Endothelial cell of umbilical vein (primary cell): ENCODE data around the gene CHST11. TPM values are rescaled to one million over a fixed set of nuclear protein-coding genes. Genes with fewer than 3 reads are reported as not detected.
A peak's percentile ranks its signal among the peaks of the same experiment; 100 is the strongest.

ENCODE experiments used
- BruUV-seq: library from RNA; stranded (reverse); fragments of 400-500 nt; replicated peaks from 2 replicates; lab custom pipeline; 2021; lab: Mats Ljungman, UMichigan
- CTCF ChIA-PET: fragments of 300-600, 350-600 bp; sonication (Branson Sonifier 250); formaldehyde crosslinking; loops from one replicate; lab custom pipeline; 2021; ENCODE audit warnings: antibody characterized with exemption, inconsistent platforms; lab: Charles Lee
- POLR2A ChIA-PET: fragments of 300-600, 350-600 bp; sonication (Branson Sonifier 250); formaldehyde crosslinking; loops from one replicate; lab custom pipeline; 2021; ENCODE audit warnings: antibody characterized with exemption, inconsistent platforms; lab: Charles Lee
- DNase-seq: peaks from one replicate; pipeline ENCODE4 v3.0.0-alpha.2; 2011; ENCODE audit warnings: low read depth, low spot score
- FAIRE-seq: peaks from 2 replicates; lab custom pipeline; 2011; peaks lifted over from hg19 to GRCh38; lab: Jason Lieb, UNC
- H2AFZ ChIP-seq: 2 replicates; pipeline ENCODE4 v1.6.0; 2012; ENCODE audit warnings: low read depth, low read length, control low read depth, inconsistent platforms
- H3K27ac ChIP-seq: 2 replicates; pipeline ENCODE4 v1.5.1; 2011; ENCODE audit warnings: low read depth, mild to moderate bottlenecking, control low read depth, low read length, moderate library complexity; ENCODE audit not compliant: insufficient read depth
- H3K27me3 ChIP-seq, 2 experiments: 2 replicates each; pipeline versions ENCODE4 v1.6.0 to v1.6.1; 2011; ENCODE audit warnings: low read length in 2 of 2, mixed read lengths in 1 of 2; ENCODE audit not compliant: control insufficient read depth in 2 of 2, insufficient read depth in 2 of 2
- H3K36me3 ChIP-seq, 2 experiments: 2 replicates in 1 of 2; 3 replicates in 1 of 2; pipeline ENCODE4 v1.5.1; 2011; ENCODE audit warnings: low read length in 2 of 2, mild to moderate bottlenecking in 1 of 2, moderate library complexity in 1 of 2; ENCODE audit not compliant: control insufficient read depth in 2 of 2, insufficient read depth in 2 of 2; ENCODE audit errors: extremely low read depth in 1 of 2
- H3K4me1 ChIP-seq: 3 replicates; pipeline ENCODE4 v1.5.1; 2011; ENCODE audit warnings: mild to moderate bottlenecking, low read length; ENCODE audit not compliant: control insufficient read depth, insufficient read depth; ENCODE audit errors: extremely low read depth
- H3K4me2 ChIP-seq: 2 replicates; pipeline ENCODE4 v1.6.1; 2011; ENCODE audit warnings: low read length, control low read depth, mixed read lengths; ENCODE audit not compliant: insufficient read depth
- H3K4me3 ChIP-seq, 3 experiments: fragments of 200-600 bp in 1 of 3; sonication (generic), shearing (Covaris generic) in 1 of 3; replicated peaks in 1 of 3; 2 replicates each; pipeline ENCODE4 v1.5.1; 2011 to 2016; ENCODE audit warnings: control low read depth in 3 of 3, low read length in 3 of 3, mild to moderate bottlenecking in 2 of 3, inconsistent platforms in 1 of 3, low read depth in 1 of 3, moderate library complexity in 1 of 3; ENCODE audit not compliant: insufficient read depth in 1 of 3
- H3K79me2 ChIP-seq: 2 replicates; pipeline ENCODE4 v1.6.0; 2012; ENCODE audit warnings: low read length, inconsistent platforms; ENCODE audit not compliant: control insufficient read depth, insufficient read depth
- H3K9ac ChIP-seq: replicated peaks from 2 replicates; pipeline ENCODE3; 2011; ENCODE audit warnings: low read length, control low read depth; ENCODE audit not compliant: insufficient read depth; ENCODE audit errors: extremely low read depth
- H3K9me1 ChIP-seq: replicated peaks from 3 replicates; pipeline ENCODE4 v1.6.0; 2011; ENCODE audit warnings: mild to moderate bottlenecking, low read length; ENCODE audit not compliant: control insufficient read depth, insufficient read depth; ENCODE audit errors: extremely low read depth
- H3K9me3 ChIP-seq: replicated peaks from 2 replicates; pipeline ENCODE4 v1.5.1; 2012; ENCODE audit warnings: low read length, inconsistent platforms; ENCODE audit not compliant: control insufficient read depth, insufficient read depth
- H4K20me1 ChIP-seq: replicated peaks from 2 replicates; pipeline ENCODE3; 2011; ENCODE audit warnings: mild to moderate bottlenecking, low read length; ENCODE audit not compliant: control insufficient read depth, insufficient read depth; ENCODE audit errors: extremely low read depth
- EZH2 ChIP-seq: IDR thresholded peaks from 2 replicates; pipeline ENCODE4 v1.6.1; 2012; ENCODE audit warnings: borderline replicate concordance, low read depth, mild to moderate bottlenecking, moderate library complexity, low read length, inconsistent platforms; ENCODE audit not compliant: severe bottlenecking
- FOS ChIP-seq: IDR thresholded peaks from 2 replicates; pipeline ENCODE4 v1.6.1; 2011; ENCODE audit warnings: mild to moderate bottlenecking, low read length, moderate library complexity, borderline replicate concordance; ENCODE audit not compliant: insufficient read depth
- GATA2 ChIP-seq: IDR thresholded peaks from 2 replicates; pipeline ENCODE4 v1.7.0; 2011; ENCODE audit warnings: low read depth, mild to moderate bottlenecking, moderate library complexity, mixed read lengths, low read length; ENCODE audit not compliant: insufficient read length, insufficient read depth
- JUN ChIP-seq: IDR thresholded peaks from 2 replicates; pipeline ENCODE4 v1.6.1; 2011; ENCODE audit warnings: borderline replicate concordance, low read depth; ENCODE audit not compliant: insufficient read length, insufficient read depth
- MYC ChIP-seq: IDR thresholded peaks from one replicate; pipeline ENCODE4 v1.6.1; 2011; ENCODE audit warnings: mild to moderate bottlenecking, low read depth, low read length
- POLR2A ChIP-seq: IDR thresholded peaks from 2 replicates; pipeline ENCODE4 v1.6.1; 2012; ENCODE audit warnings: low read depth, mild to moderate bottlenecking, control low read depth, low read length
- POLR2AphosphoS5 ChIP-seq: IDR thresholded peaks from 2 replicates; pipeline ENCODE4 v1.6.1; 2012; ENCODE audit warnings: low read depth, mild to moderate bottlenecking, control low read depth, low read length, moderate library complexity; ENCODE audit not compliant: insufficient read depth
- dilution Hi-C: fragments of 300-500 bp; cut with MboI; formaldehyde crosslinking; loops from one replicate; pipeline ENCODE4 v1.15.0; 2019; ENCODE audit warnings: low sequenced_read_pairs; ENCODE audit not compliant: extremely low pct_ligation_motif_present
- intact Hi-C: fragments of 100-400 bp; cut with micrococcal nuclease; formaldehyde crosslinking; loops from one replicate; pipeline ENCODE4 v1.10.0; 2022
- polyA plus RNA-seq, 4 experiments: library from polyadenylated mRNA; depleted of rRNA in 3 of 4; stranded (reverse) in 3 of 4; unstranded in 1 of 4; fragments of >200 nt; gene quantifications; 2 replicates each; pipeline versions ENCODE4 v1.2.1 to v1.2.3, GENCODE V29; 2011 to 2012; ENCODE audit warnings: missing spikeins in 1 of 4
- total RNA-seq: library from RNA; stranded (reverse); gene quantifications from 2 replicates; pipeline ENCODE4 v1.2.3, GENCODE V29; 2021
- TF ChIP-seq, protein P1 (sequence below): IDR thresholded peaks from 2 replicates; pipeline ENCODE4 v1.6.1; 2011; ENCODE audit not compliant: insufficient read depth, insufficient read length
- TF ChIP-seq, protein P2 (sequence below), 2 donors: IDR thresholded peaks; 1 replicate in 1 of 2; 2 replicates in 1 of 2; pipeline ENCODE4 v1.5.1; 2011; ENCODE audit warnings: low read length in 2 of 2, mild to moderate bottlenecking in 2 of 2, moderate library complexity in 2 of 2, control low read depth in 1 of 2, inconsistent platforms in 1 of 2, low read depth in 1 of 2; ENCODE audit not compliant: insufficient read depth in 1 of 2; ENCODE audit errors: extremely low read depth in 1 of 2

CHST11 gene
- total and polyA plus RNA-seq, 2 donors (not counting 3 experiments of a cell fraction or from before 2014, with no cell fraction given): 19.7 to 20.9 TPM

DNA sequence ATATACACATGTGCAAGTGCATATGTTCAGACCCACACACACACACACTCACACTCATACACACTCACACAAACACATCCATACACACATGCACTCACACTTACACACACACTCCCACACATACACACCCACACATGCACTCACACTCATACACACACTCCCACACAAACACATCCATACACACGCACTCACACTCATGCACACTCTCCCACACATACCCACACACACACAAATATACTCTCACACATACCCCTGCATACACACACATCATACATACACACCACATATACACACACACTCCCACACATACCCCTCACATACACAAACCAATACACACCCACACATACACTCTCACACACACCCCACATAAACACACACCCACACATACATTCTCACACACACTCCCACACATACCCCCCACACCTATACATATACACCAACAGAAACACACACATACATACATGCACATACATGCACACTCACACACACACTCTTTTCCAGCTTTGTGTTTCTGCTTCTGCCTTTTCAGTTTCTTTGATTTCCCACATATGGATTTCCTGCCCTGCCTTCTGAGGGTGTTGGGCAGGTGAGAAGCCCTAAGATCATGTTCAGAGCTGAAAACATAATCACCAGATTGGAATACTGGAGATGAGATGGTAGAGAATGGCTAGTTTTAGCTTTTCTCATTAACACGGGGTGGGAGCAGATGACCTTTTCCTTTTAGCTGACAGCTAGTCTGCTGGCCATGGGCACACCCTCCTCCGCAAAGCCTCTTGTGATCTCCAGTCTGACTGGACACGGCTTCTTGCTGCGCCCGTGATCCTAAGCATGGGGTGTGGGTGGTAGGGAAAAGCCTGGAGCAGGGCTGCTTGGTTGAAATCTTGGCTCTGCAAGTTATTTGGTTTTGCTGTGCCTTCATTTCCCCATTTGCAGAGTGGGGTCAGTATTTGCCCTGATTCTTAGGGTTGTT lies 214.0 kb downstream of the CHST11 start:
- FAIRE-seq: peak; percentile 21

More for the DNA sequence above, 214.0 kb downstream of the CHST11 start:
- POLR2A ChIA-PET: no interaction called here
- Histone ChIP-seq H4K20me1 (no peaks in the 10 kb centered on the region), H3K27ac (peak overlapping the region; percentile 18), H3K27me3 (no peaks in the 10 kb centered on the region), H3K9ac (no peak overlapping the region), H2AFZ (no peak overlapping the region), H3K4me1 (peaks cover 19% of the 10 kb centered on the region), H3K36me3 (no peaks in the 10 kb centered on the region), H3K4me2 (no peak overlapping the region), H3K9me1 (no peaks in the 10 kb centered on the region), H3K4me3 (no peak overlapping the region), H3K79me2 (peaks cover 3% of the 10 kb centered on the region), H3K9me3 (no peaks in the 10 kb centered on the region)
- dilution Hi-C loops: no loop called here
- TF ChIP-seq POLR2AphosphoS5 (no peak), JUN (no peak), GATA2 (no peak), POLR2A (no peak), FOS (no peak), MYC (no peak), EZH2 (no peak)
- TF ChIP-seq, protein P1, sequence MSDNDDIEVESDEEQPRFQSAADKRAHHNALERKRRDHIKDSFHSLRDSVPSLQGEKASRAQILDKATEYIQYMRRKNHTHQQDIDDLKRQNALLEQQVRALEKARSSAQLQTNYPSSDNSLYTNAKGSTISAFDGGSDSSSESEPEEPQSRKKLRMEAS: no peak
- TF ChIP-seq, protein P2, sequence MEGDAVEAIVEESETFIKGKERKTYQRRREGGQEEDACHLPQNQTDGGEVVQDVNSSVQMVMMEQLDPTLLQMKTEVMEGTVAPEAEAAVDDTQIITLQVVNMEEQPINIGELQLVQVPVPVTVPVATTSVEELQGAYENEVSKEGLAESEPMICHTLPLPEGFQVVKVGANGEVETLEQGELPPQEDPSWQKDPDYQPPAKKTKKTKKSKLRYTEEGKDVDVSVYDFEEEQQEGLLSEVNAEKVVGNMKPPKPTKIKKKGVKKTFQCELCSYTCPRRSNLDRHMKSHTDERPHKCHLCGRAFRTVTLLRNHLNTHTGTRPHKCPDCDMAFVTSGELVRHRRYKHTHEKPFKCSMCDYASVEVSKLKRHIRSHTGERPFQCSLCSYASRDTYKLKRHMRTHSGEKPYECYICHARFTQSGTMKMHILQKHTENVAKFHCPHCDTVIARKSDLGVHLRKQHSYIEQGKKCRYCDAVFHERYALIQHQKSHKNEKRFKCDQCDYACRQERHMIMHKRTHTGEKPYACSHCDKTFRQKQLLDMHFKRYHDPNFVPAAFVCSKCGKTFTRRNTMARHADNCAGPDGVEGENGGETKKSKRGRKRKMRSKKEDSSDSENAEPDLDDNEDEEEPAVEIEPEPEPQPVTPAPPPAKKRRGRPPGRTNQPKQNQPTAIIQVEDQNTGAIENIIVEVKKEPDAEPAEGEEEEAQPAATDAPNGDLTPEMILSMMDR (IDR thresholded peaks at IDR 0.05; ENCODE audit: extremely low read depth in 1 of 2, insufficient read depth in 1 of 2, low read depth in 1 of 2, low read length in 2 of 2): no peak
- CTCF ChIA-PET: interaction anchor here (1.2 to 3.2 kb wide), 2 partner anchors 11 to 289 kb away, joined by 4 to 19 read pairs; no protein-coding TSS in a partner anchor
- DNase-seq: no peak
- intact Hi-C loops: loop anchor here (1.0 to 10.0 kb wide), 5 partner anchors 21 to 384 kb away; no protein-coding TSS in a partner anchor
- no TSS peak for BruUV-seq
